ENCODE results near the gene C1QTNF8.

The C1QTNF8 gene

DNA sequence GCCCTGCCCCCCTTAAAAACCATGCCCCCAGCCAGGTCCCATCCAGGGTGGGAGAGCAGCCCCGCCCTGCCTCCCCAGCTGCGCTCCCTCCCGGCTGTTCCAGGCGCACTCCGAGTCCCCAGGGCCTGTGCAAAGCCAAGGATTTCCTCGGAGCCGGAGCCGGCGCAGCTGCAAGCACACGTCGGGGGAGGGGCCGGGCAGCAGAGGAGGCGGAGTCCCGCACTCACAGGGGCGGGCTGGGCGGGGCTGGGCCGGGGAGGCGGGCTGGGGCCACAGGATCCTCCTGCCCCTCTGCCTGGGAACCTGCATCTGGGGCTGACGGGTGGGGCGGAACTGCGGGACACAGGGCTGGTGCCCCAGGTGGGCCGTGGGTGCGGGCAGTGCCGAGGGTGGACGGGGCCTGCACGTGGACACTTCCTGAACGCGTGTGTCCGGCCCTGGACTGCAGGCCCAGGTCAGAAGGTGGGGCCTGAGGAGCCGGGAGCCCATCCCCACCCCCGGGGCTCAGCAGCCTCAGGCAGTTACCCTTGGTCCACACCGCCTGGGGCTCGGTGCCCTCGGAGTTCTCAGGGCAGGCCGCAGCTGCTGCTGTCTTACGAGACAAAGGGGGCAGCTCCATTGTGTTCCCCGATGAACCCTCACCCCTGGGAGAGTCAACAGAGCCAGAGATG, 47.5 kb downstream of the C1QTNF8 start:
- TF ChIP-seq, protein P1, sequence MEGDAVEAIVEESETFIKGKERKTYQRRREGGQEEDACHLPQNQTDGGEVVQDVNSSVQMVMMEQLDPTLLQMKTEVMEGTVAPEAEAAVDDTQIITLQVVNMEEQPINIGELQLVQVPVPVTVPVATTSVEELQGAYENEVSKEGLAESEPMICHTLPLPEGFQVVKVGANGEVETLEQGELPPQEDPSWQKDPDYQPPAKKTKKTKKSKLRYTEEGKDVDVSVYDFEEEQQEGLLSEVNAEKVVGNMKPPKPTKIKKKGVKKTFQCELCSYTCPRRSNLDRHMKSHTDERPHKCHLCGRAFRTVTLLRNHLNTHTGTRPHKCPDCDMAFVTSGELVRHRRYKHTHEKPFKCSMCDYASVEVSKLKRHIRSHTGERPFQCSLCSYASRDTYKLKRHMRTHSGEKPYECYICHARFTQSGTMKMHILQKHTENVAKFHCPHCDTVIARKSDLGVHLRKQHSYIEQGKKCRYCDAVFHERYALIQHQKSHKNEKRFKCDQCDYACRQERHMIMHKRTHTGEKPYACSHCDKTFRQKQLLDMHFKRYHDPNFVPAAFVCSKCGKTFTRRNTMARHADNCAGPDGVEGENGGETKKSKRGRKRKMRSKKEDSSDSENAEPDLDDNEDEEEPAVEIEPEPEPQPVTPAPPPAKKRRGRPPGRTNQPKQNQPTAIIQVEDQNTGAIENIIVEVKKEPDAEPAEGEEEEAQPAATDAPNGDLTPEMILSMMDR (IDR thresholded peaks at IDR 0.05; ENCODE audit: extremely low read depth, insufficient read depth, missing control alignments): no peak
- DNase-seq (ENCODE audit: low spot score): no peak
- in situ Hi-C loops (cut with MboI; ENCODE audit: low pct_unique_long_range_greater_than_20kb, low sequenced_read_pairs, unreplicated experiment): no loop called here

DNA sequence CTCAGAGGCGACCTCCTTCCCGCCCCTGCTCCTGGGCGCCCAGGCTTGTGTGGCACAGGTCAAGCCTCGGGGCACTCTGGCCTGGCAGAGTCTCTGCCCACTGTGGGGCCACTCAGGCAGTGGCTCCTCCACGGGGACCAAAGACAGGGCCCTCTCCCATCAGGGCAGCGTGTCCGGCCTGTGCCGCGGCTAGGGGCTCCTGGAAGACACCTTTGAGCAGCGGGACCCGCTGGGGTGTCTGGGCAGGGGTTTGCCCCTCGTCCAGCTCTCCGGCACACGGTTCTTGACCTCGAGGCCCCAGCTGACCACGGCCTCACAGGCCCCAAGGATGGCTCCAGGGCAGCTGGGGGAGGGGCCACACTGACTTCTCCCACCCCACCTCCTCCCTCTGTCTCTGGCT, 48.2 kb downstream of the C1QTNF8 start:
- in situ Hi-C loops (cut with MboI; ENCODE audit: low pct_unique_long_range_greater_than_20kb, low sequenced_read_pairs, unreplicated experiment): no loop called here
- TF ChIP-seq, protein P1 (IDR thresholded peaks at IDR 0.05; ENCODE audit: extremely low read depth, insufficient read depth, missing control alignments): no peak
- no peak for DNase-seq (ENCODE audit: low spot score)

DNA sequence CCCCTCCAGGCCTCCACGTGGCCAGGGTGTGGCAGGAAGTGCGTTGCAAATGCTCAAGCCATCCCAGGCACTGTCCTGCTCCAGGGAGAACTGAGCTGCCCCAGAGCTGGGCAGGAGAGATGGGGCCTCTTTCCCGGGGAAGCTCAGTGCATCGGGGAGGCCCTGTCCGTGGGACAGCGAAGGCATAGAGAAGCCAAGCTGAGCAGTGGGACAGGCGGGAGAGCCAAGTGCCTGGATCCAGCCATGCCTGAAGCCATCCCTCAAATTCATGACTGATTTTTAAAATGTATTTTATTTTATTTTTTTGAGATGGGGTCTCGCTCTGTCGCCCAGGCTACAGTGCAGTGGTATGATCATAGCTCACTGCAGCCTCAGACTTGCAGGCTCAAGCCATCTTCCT, 48.9 kb downstream of the C1QTNF8 start:
- in situ Hi-C loops (cut with MboI; ENCODE audit: low pct_unique_long_range_greater_than_20kb, low sequenced_read_pairs, unreplicated experiment): no loop called here
- no peak for DNase-seq (ENCODE audit: low spot score)

DNA sequence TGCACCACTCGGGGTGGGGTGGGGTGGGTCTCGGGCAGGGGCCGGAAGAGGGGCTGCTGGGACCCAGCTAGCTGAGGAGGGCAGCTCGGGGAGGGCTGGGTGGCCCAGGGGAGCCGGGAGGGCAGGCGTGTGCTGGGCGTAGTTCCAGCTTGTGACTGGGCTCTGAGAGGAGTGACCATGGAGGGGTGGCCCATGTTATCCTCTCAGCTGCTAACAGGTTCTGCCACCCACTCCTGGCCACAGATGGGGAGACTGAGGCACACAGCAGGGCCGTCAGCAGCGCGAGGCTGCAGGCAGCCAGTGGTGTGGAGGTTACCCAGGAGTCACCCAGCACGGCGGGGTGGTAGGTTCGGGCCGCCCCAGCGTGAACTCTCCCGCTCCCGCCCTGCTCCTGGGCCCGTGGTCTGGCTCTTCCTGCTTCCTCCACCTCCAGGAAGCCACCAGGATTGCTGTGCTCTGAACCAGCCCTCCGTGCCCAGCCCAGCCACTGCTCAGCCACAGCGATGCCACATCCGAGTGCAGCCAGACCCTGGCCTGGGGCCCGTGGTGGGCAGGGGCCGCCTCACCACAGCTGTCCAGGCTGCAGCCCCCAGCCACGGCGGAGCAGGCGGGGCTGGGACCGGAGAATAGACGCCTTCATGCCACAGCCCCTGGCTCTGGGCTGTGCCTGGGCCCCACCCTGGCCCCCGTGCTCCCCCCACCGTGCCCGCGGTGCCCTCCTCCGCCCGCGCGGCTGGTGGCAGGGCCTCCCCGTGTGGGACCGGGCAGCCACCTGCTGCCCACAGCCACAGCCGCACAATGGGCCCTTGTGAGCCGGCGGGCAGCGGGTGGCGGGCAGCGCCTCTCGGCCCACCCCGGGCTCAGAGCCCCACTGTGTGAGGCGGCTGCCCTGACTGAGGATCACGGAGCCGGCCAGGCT, 49.8 kb downstream of the C1QTNF8 start:
- in situ Hi-C loops (cut with MboI; ENCODE audit: low pct_unique_long_range_greater_than_20kb, low sequenced_read_pairs, unreplicated experiment): no loop called here
- TF ChIP-seq, protein P1 (IDR thresholded peaks at IDR 0.05; ENCODE audit: extremely low read depth, insufficient read depth, missing control alignments): no peak
- no peak for DNase-seq (ENCODE audit: low spot score)

More for the DNA sequence above, 48.9 kb downstream of the C1QTNF8 start:
- TF ChIP-seq, protein P1 (IDR thresholded peaks at IDR 0.05; ENCODE audit: extremely low read depth, insufficient read depth, missing control alignments): no peak

DNA sequence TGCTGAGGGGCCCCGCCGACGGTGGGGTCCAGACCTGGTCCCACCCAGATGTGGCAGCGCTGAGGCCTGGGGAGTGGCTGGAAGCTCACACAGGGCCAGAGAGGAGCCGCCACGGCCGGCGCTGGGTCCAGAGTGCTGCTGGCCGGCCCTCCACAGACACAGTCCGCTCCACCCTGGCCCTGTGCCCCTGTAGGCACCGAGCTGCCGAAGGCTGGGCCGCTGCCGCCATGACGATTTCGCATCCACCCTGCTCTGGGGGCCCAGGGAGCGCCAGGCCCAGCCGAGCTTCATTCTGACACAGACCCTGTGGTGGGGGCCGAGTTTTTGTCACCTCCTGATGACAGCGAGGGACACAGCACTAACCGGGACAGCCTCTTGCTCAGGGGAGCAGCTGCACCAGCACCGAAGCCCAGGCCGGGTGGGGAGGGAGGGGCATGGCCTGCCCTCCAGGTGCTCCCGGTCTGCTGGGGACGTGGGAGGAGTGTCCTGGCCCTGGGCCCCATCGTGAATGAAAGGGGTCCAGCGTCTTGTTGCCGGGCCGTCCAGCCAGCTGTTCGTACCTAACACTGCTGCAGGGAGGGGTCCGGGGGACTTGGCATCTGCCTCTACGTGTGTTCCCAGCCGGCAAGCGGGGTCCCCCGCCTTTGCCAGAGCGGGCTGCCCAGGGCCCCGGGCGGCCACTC, 50.6 kb downstream of the C1QTNF8 start:
- in situ Hi-C loops (cut with MboI; ENCODE audit: low pct_unique_long_range_greater_than_20kb, low sequenced_read_pairs, unreplicated experiment): no loop called here
- TF ChIP-seq, protein P1 (IDR thresholded peaks at IDR 0.05; ENCODE audit: extremely low read depth, insufficient read depth, missing control alignments): no peak
- DNase-seq (ENCODE audit: low spot score): no peak
